ENCODE measurements around the gene MUC5AC.
"Not testable (repeated sequence)": the region's sequence is repeated elsewhere in the genome, so short reads cannot be mapped to it uniquely, and the experiment has no call there.

The MUC5AC gene

GRCh38 chr11:1153105-1153950, 4.4 kb upstream of the MUC5AC start:
- H3K9me3 ChIP-seq (ENCODE audit: insufficient read depth, low read depth, low read length): no peaks in the 10 kb centered on the region; the same call in 1 of the 2 replicates
- H3K27me3 ChIP-seq (ENCODE audit: insufficient read depth, low read length): no peaks in the 10 kb centered on the region
- H3K36me3 ChIP-seq (ENCODE audit: insufficient read depth, low read depth, low read length): no peaks in the 10 kb centered on the region
- no peak overlapping the region for H3K9ac ChIP-seq (ENCODE audit: low read depth, low read length)
- no peak overlapping the region for H3K27ac ChIP-seq (ENCODE audit: low read length)
- H3K4me3 ChIP-seq (ENCODE audit: low read length): no peak overlapping the region
- H3K4me1 ChIP-seq (ENCODE audit: insufficient read depth, low read length): no peaks in the 10 kb centered on the region

GRCh38 chr11:1153951-1154493, 3.7 kb upstream of the MUC5AC start:
- Histone ChIP-seq H3K9ac (ENCODE audit: low read depth, low read length) (no peak overlapping the region), H3K27me3 (ENCODE audit: insufficient read depth, low read length) (no peaks in the 10 kb centered on the region), H3K4me1 (ENCODE audit: insufficient read depth, low read length) (no peaks in the 10 kb centered on the region), H3K36me3 (ENCODE audit: insufficient read depth, low read depth, low read length) (no peaks in the 10 kb centered on the region), H3K4me3 (ENCODE audit: low read length) (no peak overlapping the region), H3K27ac (ENCODE audit: low read length) (no peak overlapping the region), H3K9me3 (ENCODE audit: insufficient read depth, low read depth, low read length) (no peaks in the 10 kb centered on the region; the same call in 1 of the 2 replicates)

- H3K27ac ChIP-seq (ENCODE audit: low read length); H3K36me3 ChIP-seq (ENCODE audit: insufficient read depth, low read depth, low read length); H3K27me3 ChIP-seq (ENCODE audit: insufficient read depth, low read length); H3K9ac ChIP-seq (ENCODE audit: low read depth, low read length); H3K9me3 ChIP-seq (ENCODE audit: insufficient read depth, low read depth, low read length); H3K4me3 ChIP-seq (ENCODE audit: low read length); H3K4me1 ChIP-seq (ENCODE audit: insufficient read depth, low read length): not testable (repeated sequence)
Measured at GRCh38 chr11:1154656-1155055, 3.1 kb upstream of the MUC5AC start.

- H3K27ac ChIP-seq (ENCODE audit: low read length): no peak overlapping the region
- H3K4me1 ChIP-seq (ENCODE audit: insufficient read depth, low read length): no peaks in the 10 kb centered on the region
- no peaks in the 10 kb centered on the region for H3K27me3 ChIP-seq (ENCODE audit: insufficient read depth, low read length)
Measured at GRCh38 chr11:1155274-1155693, 2.5 kb upstream of the MUC5AC start.

GRCh38 chr11:1156506-1157340, 1.0 kb upstream of the MUC5AC start:
- Histone ChIP-seq H3K9ac (ENCODE audit: low read depth, low read length) (no peak overlapping the region), H3K4me1 (ENCODE audit: insufficient read depth, low read length) (no peaks in the 10 kb centered on the region), H3K4me3 (ENCODE audit: low read length) (no peak overlapping the region), H3K27ac (ENCODE audit: low read length) (no peak overlapping the region), H3K27me3 (ENCODE audit: insufficient read depth, low read length) (no peaks in the 10 kb centered on the region), H3K36me3 (ENCODE audit: insufficient read depth, low read depth, low read length) (no peaks in the 10 kb centered on the region), H3K9me3 (ENCODE audit: insufficient read depth, low read depth, low read length) (no peaks in the 10 kb centered on the region; the same call in 1 of the 2 replicates)

More at GRCh38 chr11:1155274-1155693, 2.5 kb upstream of the MUC5AC start:
- no peaks in the 10 kb centered on the region; the same call in 1 of the 2 replicates for H3K9me3 ChIP-seq (ENCODE audit: insufficient read depth, low read depth, low read length)
- no peak overlapping the region for H3K4me3 ChIP-seq (ENCODE audit: low read length)
- H3K36me3 ChIP-seq (ENCODE audit: insufficient read depth, low read depth, low read length): no peaks in the 10 kb centered on the region
- no peak overlapping the region for H3K9ac ChIP-seq (ENCODE audit: low read depth, low read length)

- Histone ChIP-seq H3K27ac (ENCODE audit: low read length) (no peak overlapping the region), H3K27me3 (ENCODE audit: insufficient read depth, low read length) (no peaks in the 10 kb centered on the region), H3K4me3 (ENCODE audit: low read length) (no peak overlapping the region), H3K36me3 (ENCODE audit: insufficient read depth, low read depth, low read length) (no peaks in the 10 kb centered on the region), H3K4me1 (ENCODE audit: insufficient read depth, low read length) (no peaks in the 10 kb centered on the region), H3K9me3 (ENCODE audit: insufficient read depth, low read depth, low read length) (no peaks in the 10 kb centered on the region; the same call in 1 of the 2 replicates), H3K9ac (ENCODE audit: low read depth, low read length) (no peak overlapping the region)
Measured at GRCh38 chr11:1157341-1157644, 460 bp upstream of the MUC5AC start.

GRCh38 chr11:1158681-1159487, 1.1 kb downstream of the MUC5AC start:
- Histone ChIP-seq H3K27me3 (ENCODE audit: insufficient read depth, low read length) (no peaks in the 10 kb centered on the region), H3K27ac (ENCODE audit: low read length) (no peak overlapping the region), H3K9ac (ENCODE audit: low read depth, low read length) (no peak overlapping the region), H3K4me1 (ENCODE audit: insufficient read depth, low read length) (no peaks in the 10 kb centered on the region), H3K36me3 (ENCODE audit: insufficient read depth, low read depth, low read length) (no peaks in the 10 kb centered on the region), H3K4me3 (ENCODE audit: low read length) (no peak overlapping the region), H3K9me3 (ENCODE audit: insufficient read depth, low read depth, low read length) (no peaks in the 10 kb centered on the region; the same call in 1 of the 2 replicates)

- H3K27ac ChIP-seq (ENCODE audit: low read length); H3K4me3 ChIP-seq (ENCODE audit: low read length); H3K27me3 ChIP-seq (ENCODE audit: insufficient read depth, low read length); H3K9me3 ChIP-seq (ENCODE audit: insufficient read depth, low read depth, low read length); H3K4me1 ChIP-seq (ENCODE audit: insufficient read depth, low read length); H3K36me3 ChIP-seq (ENCODE audit: insufficient read depth, low read depth, low read length); H3K9ac ChIP-seq (ENCODE audit: low read depth, low read length): not testable (repeated sequence)
Measured at GRCh38 chr11:1159488-1160220, 1.9 kb downstream of the MUC5AC start.

- Histone ChIP-seq H3K36me3 (ENCODE audit: insufficient read depth, low read depth, low read length) (no peaks in the 10 kb centered on the region), H3K27ac (ENCODE audit: low read length) (no peak overlapping the region), H3K27me3 (ENCODE audit: insufficient read depth, low read length) (no peaks in the 10 kb centered on the region)
Measured at GRCh38 chr11:1160231-1161101, 2.7 kb downstream of the MUC5AC start.

GRCh38 chr11:1161410-1162137, 3.8 kb downstream of the MUC5AC start:
- H3K27me3 ChIP-seq (ENCODE audit: insufficient read depth, low read length): no peaks in the 10 kb centered on the region
- H3K4me1 ChIP-seq (ENCODE audit: insufficient read depth, low read length): no peaks in the 10 kb centered on the region
- H3K9ac ChIP-seq (ENCODE audit: low read depth, low read length): no peak overlapping the region
- no peak overlapping the region for H3K4me3 ChIP-seq (ENCODE audit: low read length)
- no peak overlapping the region for H3K27ac ChIP-seq (ENCODE audit: low read length)
- no peaks in the 10 kb centered on the region for H3K9me3 ChIP-seq (ENCODE audit: insufficient read depth, low read depth, low read length)
- H3K36me3 ChIP-seq (ENCODE audit: insufficient read depth, low read depth, low read length): no peaks in the 10 kb centered on the region

More at GRCh38 chr11:1160231-1161101, 2.7 kb downstream of the MUC5AC start:
- Histone ChIP-seq H3K4me1 (ENCODE audit: insufficient read depth, low read length) (no peaks in the 10 kb centered on the region), H3K4me3 (ENCODE audit: low read length) (no peak overlapping the region), H3K9me3 (ENCODE audit: insufficient read depth, low read depth, low read length) (no peaks in the 10 kb centered on the region; the same call in 1 of the 2 replicates), H3K9ac (ENCODE audit: low read depth, low read length) (no peak overlapping the region)

All from iPS-20b (cell line).